ENCODE data around the gene CD300H. TPM values are rescaled to one million over a fixed set of nuclear protein-coding genes. Genes with fewer than 3 reads are reported as not detected.
A peak's percentile ranks its signal among the peaks of the same experiment; 100 is the strongest.

Gene CD300H
- total RNA-seq, 4 donors from 2014 or later = not detected

DNA sequence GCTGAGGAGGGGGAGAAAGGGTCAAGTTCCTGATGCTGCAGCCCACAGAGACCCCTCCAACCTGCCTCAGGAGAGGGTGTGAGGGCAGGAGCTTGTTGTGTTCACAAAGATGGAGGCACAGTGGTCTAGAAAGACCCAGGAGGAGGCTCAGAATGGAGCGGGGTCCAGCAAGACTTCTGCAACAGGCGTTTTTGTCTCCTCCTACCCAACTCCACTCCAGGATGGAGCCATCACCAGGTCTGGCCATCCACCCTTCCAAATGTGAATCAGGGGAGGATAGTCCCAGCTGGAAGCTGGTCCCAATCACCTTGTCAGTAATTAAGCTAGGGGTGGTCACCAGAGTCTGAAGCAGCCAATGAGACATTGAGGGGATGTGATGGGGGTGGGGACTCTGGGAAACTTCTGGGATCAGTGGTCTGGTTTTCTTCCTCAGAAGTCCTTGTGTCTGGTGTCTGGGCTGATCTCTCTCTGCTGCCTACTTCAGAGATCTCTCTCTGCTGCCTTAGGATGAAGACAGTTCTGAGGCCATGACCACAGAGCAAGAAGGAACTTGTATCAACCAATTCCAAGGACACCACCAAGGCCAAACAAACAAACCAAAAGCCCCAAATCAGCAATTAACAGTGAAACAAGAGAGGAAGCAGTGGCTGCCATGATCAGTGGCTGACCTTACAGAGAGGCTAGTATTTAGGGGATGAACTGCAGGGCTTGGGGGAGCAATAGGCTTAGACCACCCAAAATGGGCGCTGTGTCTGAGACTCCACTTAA is 50.6 kb downstream of the CD300H start:
- Histone ChIP-seq H3K9me3 (peaks cover 3% of the 10 kb centered on the region), H3K4me3 (no peak overlapping the region), H3K4me1 (no peaks in the 10 kb centered on the region), H3K27me3 (no peaks in the 10 kb centered on the region), H3K27ac (no peak overlapping the region), H3K36me3 (no peaks in the 10 kb centered on the region)
- DNase-seq (ENCODE audit: low spot score in 2 of 2) = peak in 1 of 2 donors; percentile 49
- TF ChIP-seq POLR2A (IDR thresholded peaks at IDR 0.05) (no peak), POLR2AphosphoS5 (IDR thresholded peaks at IDR 0.05) (no peak), EP300 (IDR thresholded peaks at IDR 0.05) (no peak)
- TF ChIP-seq, protein P1, sequence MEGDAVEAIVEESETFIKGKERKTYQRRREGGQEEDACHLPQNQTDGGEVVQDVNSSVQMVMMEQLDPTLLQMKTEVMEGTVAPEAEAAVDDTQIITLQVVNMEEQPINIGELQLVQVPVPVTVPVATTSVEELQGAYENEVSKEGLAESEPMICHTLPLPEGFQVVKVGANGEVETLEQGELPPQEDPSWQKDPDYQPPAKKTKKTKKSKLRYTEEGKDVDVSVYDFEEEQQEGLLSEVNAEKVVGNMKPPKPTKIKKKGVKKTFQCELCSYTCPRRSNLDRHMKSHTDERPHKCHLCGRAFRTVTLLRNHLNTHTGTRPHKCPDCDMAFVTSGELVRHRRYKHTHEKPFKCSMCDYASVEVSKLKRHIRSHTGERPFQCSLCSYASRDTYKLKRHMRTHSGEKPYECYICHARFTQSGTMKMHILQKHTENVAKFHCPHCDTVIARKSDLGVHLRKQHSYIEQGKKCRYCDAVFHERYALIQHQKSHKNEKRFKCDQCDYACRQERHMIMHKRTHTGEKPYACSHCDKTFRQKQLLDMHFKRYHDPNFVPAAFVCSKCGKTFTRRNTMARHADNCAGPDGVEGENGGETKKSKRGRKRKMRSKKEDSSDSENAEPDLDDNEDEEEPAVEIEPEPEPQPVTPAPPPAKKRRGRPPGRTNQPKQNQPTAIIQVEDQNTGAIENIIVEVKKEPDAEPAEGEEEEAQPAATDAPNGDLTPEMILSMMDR (IDR thresholded peaks at IDR 0.05) = no peak
- WGBS = 81% methylated on average over 3 of the region's 3 CpGs

DNA sequence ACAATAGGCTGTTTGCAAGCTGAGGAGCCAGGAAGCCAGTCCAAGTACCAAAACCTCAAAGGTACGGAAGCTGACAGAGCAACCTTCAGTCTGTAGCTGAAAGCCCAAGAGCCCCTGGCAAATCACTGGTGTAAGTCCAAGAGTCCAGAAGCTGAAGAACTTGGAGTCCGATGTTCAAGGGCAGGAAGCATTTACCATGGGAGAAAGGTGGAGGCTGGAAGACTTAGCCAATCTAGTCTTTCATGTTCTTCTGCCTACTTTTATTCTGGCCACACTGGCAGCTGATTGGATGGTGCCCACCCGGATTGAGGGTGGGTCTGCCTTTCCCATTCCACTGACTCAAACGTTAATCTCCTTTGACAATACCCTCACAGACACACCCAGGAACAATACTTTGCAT is 51.4 kb downstream of the CD300H start:
- Histone ChIP-seq H3K36me3 (no peaks in the 10 kb centered on the region), H3K9me3 (peaks cover 3% of the 10 kb centered on the region), H3K27ac (no peak overlapping the region), H3K4me1 (no peaks in the 10 kb centered on the region), H3K27me3 (no peaks in the 10 kb centered on the region), H3K4me3 (no peak overlapping the region)
- TF ChIP-seq, protein P1 (IDR thresholded peaks at IDR 0.05) = no peak
- TF ChIP-seq EP300 (IDR thresholded peaks at IDR 0.05) (no peak), POLR2A (IDR thresholded peaks at IDR 0.05) (no peak), POLR2AphosphoS5 (IDR thresholded peaks at IDR 0.05) (no peak)
- 73% methylated on average over 4 of the region's 4 CpGs for WGBS
- DNase-seq (ENCODE audit: low spot score in 2 of 2) = peak in 1 of 2 donors; percentile 9

DNA sequence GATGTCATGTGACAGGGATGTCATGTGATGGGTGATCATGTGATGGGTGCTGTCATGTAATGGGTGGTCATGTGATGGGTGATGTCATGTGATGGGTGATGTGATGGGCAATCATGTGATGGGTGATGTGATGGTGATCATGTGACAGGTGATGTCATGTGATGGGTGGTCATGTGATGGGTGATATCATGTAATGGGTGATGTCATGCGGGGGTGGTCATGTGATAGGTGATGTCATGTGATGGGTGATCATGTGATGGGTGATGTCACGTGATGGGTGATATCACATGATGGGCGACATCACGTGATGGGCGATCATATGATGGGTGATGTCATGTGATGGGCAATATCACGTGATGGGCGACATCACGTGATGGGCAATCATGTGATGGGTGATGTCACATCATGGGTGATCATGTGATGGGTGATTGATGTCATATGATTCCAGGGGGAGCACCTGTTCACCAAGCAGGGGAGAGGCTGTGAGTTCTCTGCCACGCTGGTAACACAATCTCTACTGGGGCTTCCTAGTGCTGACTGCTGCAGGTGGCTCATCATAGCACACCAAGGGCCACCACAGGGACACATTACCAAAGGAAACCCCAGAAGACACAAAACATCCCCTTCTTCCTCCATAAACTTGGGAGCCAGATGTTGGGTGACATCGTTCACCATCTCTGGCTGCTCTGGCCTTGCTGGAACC is 52.5 kb downstream of the CD300H start:
- TF ChIP-seq EP300 (IDR thresholded peaks at IDR 0.05) (no peak), POLR2A (IDR thresholded peaks at IDR 0.05) (no peak), POLR2AphosphoS5 (IDR thresholded peaks at IDR 0.05) (no peak)
- TF ChIP-seq, protein P1 (IDR thresholded peaks at IDR 0.05) = no peak
- Histone ChIP-seq H3K27me3 (no peaks in the 10 kb centered on the region), H3K27ac (no peak overlapping the region), H3K36me3 (no peaks in the 10 kb centered on the region), H3K9me3 (peaks cover 3% of the 10 kb centered on the region), H3K4me3 (no peak overlapping the region), H3K4me1 (no peaks in the 10 kb centered on the region)
- whole genome bisulfite sequencing = 87% methylated on average over 10 of the region's 10 CpGs
- peak in 1 of 2 donors; percentile 26 for DNase-seq (ENCODE audit: low spot score in 2 of 2)

DNA sequence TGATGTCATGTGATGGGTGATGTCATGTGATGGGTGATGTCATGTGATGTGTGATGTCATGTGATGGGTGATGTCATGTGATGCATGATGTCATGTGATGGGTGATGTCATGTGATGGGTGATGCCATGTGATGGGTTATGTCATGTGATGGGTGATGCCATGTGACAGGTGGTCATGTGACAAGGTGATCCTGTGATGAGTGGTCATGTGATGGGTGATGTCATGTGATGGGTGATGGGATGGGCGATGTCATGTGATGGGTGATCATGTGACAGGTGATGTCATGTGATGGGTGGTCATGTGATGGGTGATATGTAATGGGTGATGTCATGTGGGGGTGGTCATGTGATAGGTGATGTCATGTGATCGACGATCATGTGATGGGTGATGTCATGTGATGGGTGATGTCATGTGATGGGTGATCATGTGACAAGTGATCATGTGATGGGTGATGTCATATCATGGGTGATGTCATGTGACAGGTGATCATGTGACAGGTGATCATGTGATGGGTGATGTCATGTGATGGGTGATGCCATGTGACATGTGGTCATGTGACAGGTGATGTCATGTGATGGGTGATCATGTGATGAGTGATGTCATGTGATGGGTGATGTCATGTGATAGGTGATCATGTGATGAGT is 53.2 kb downstream of the CD300H start:
- Histone ChIP-seq H3K9me3 (peaks cover 3% of the 10 kb centered on the region), H3K4me3 (no peak overlapping the region), H3K4me1 (no peaks in the 10 kb centered on the region), H3K27ac (no peak overlapping the region), H3K36me3 (no peaks in the 10 kb centered on the region), H3K27me3 (no peaks in the 10 kb centered on the region)
- TF ChIP-seq POLR2AphosphoS5 (IDR thresholded peaks at IDR 0.05) (no peak), POLR2A (IDR thresholded peaks at IDR 0.05) (no peak), EP300 (IDR thresholded peaks at IDR 0.05) (no peak)
- TF ChIP-seq, protein P1 (IDR thresholded peaks at IDR 0.05) = no peak
- WGBS = 48% methylated on average over 3 of the region's 3 CpGs
- DNase-seq (ENCODE audit: low spot score in 2 of 2) = peak in 1 of 2 donors; percentile 49
